ENCODE data around the gene TMEM53. TPM values are rescaled to one million over a fixed set of nuclear protein-coding genes. Genes with fewer than 3 reads are reported as not detected.

TMEM53 gene
- total and polyA plus RNA-seq, 2 experiments from 2014 or later = 6.9 to 37.4 TPM

GRCh38 chr1:44662683-44663030 lies 11.6 kb downstream of the TMEM53 start:
- WGBS (ENCODE audit: low lambda C conversion rate, missing lambda C conversion rate) = 89% methylated on average over 5 of the region's 5 CpGs
- Histone ChIP-seq H3K36me3 (replicated peaks; ENCODE audit: insufficient read depth, low read depth) (no peaks in the 10 kb centered on the region), H3K4me1 (ENCODE audit: insufficient read depth) (peaks cover 10% of the 10 kb centered on the region), H3K4me2 (no peak overlapping the region), H2AFZ (no peak overlapping the region), H3K27me3 (no peaks in the 10 kb centered on the region), H3K9me3 (ENCODE audit: low read depth) (no peaks in the 10 kb centered on the region), H4K20me1 (ENCODE audit: insufficient read depth, poor library complexity, severe bottlenecking) (no peaks in the 10 kb centered on the region), H3K27ac (no peak overlapping the region), H3K9me2 (replicated peaks; ENCODE audit: insufficient read depth) (no peaks in the 10 kb centered on the region), H3K4me3 (no peak overlapping the region), H3K79me2 (no peaks in the 10 kb centered on the region)
- DNase-seq (ENCODE audit: low spot score) = no peak
- TF ChIP-seq EZH2phosphoT487 (IDR thresholded peaks at IDR 0.05; ENCODE audit: low read depth, severe bottlenecking, unreplicated experiment) (no peak), CTCF (IDR thresholded peaks at IDR 0.05; ENCODE audit: poor library complexity) (no peak), EZH2 (IDR thresholded peaks at IDR 0.05; ENCODE audit: borderline replicate concordance) (no peak)

- DNase-seq (ENCODE audit: low spot score) = no peak
- Histone ChIP-seq H2AFZ (no peak overlapping the region), H3K9me3 (ENCODE audit: low read depth) (no peaks in the 10 kb centered on the region), H3K36me3 (replicated peaks; ENCODE audit: insufficient read depth, low read depth) (no peaks in the 10 kb centered on the region), H4K20me1 (ENCODE audit: insufficient read depth, poor library complexity, severe bottlenecking) (no peaks in the 10 kb centered on the region), H3K4me1 (ENCODE audit: insufficient read depth) (peaks cover 10% of the 10 kb centered on the region), H3K4me3 (no peak overlapping the region), H3K79me2 (no peaks in the 10 kb centered on the region), H3K27me3 (no peaks in the 10 kb centered on the region), H3K27ac (no peak overlapping the region), H3K9me2 (replicated peaks; ENCODE audit: insufficient read depth) (no peaks in the 10 kb centered on the region), H3K4me2 (no peak overlapping the region)
- 81% methylated on average over 15 of the region's 15 CpGs for WGBS (ENCODE audit: low lambda C conversion rate, missing lambda C conversion rate)
- no peak for TF ChIP-seq EZH2 (IDR thresholded peaks at IDR 0.05; ENCODE audit: borderline replicate concordance)
- no peak for TF ChIP-seq CTCF (IDR thresholded peaks at IDR 0.05; ENCODE audit: poor library complexity)
- no peak for TF ChIP-seq EZH2phosphoT487 (IDR thresholded peaks at IDR 0.05; ENCODE audit: low read depth, severe bottlenecking, unreplicated experiment)
These were observed 12.2 kb downstream of the TMEM53 start for GRCh38 chr1:44661781-44662682.

- H3K9me3 ChIP-seq (ENCODE audit: low read depth) = no peaks in the 10 kb centered on the region
- no peaks in the 10 kb centered on the region for H3K9me2 ChIP-seq (replicated peaks; ENCODE audit: insufficient read depth)
- H3K4me3 ChIP-seq = no peak overlapping the region
- no peak for DNase-seq (ENCODE audit: low spot score)
- no peak for TF ChIP-seq EZH2 (IDR thresholded peaks at IDR 0.05; ENCODE audit: borderline replicate concordance)
- no peak for TF ChIP-seq EZH2phosphoT487 (IDR thresholded peaks at IDR 0.05; ENCODE audit: low read depth, severe bottlenecking, unreplicated experiment)
- TF ChIP-seq CTCF (IDR thresholded peaks at IDR 0.05; ENCODE audit: poor library complexity) = no peak
- no peaks in the 10 kb centered on the region for H3K79me2 ChIP-seq
- peaks cover 10% of the 10 kb centered on the region for H3K4me1 ChIP-seq (ENCODE audit: insufficient read depth)
- 76% methylated on average over 9 of the region's 9 CpGs for WGBS (ENCODE audit: low lambda C conversion rate, missing lambda C conversion rate)
- no peaks in the 10 kb centered on the region for H3K36me3 ChIP-seq (replicated peaks; ENCODE audit: insufficient read depth, low read depth)
- H4K20me1 ChIP-seq (ENCODE audit: insufficient read depth, poor library complexity, severe bottlenecking) = no peaks in the 10 kb centered on the region
- no peak overlapping the region for H2AFZ ChIP-seq
- no peaks in the 10 kb centered on the region for H3K27me3 ChIP-seq
- H3K27ac ChIP-seq = no peak overlapping the region
- H3K4me2 ChIP-seq = no peak overlapping the region
These were observed 14.1 kb downstream of the TMEM53 start for GRCh38 chr1:44660176-44660575.

Measured in hepatocyte (in vitro differentiated cells).